Motor neuron (in vitro differentiated cells): ENCODE measurements around the gene C6orf15. TPM values are rescaled to one million over a fixed set of nuclear protein-coding genes. Genes with fewer than 3 reads are reported as not detected.

Experiments
- ATAC-seq, 8 experiments: fragments of 200-7000 bp; cut with Tn5 transposase; replicated peaks in 6 of 8; 2 replicates each; pipeline ENCODE4 v1.8.0; 2021; ENCODE audit warnings: mild to moderate bottlenecking in 8 of 8, moderate library complexity in 8 of 8
- H3K27ac ChIP-seq, 2 donors: fragments of 250-450 bp; sonication (Bioruptor Pico); 2 replicates each; pipeline ENCODE4 v1.9.0; 2021; ENCODE audit warnings: antibody characterized with exemption in 2 of 2, mild to moderate bottlenecking in 2 of 2, moderate library complexity in 1 of 2
- H3K4me1 ChIP-seq, 2 donors: fragments of 250-450 bp; sonication (Bioruptor Pico); replicated peaks in 1 of 2; 2 replicates each; pipeline ENCODE4 v1.6.1; 2021; ENCODE audit warnings: antibody characterized with exemption in 2 of 2, mild to moderate bottlenecking in 2 of 2, moderate library complexity in 1 of 2
- H3K4me3 ChIP-seq, 5 donors: fragments of 250-450 bp; sonication (Bioruptor Pico); 2 replicates each; pipeline ENCODE4 v1.9.0; 2021; ENCODE audit warnings: antibody characterized with exemption in 5 of 5, mild to moderate bottlenecking in 5 of 5, moderate library complexity in 4 of 5
- WGBS, 10 experiments: fragments of 450-650 bp; shearing (Covaris generic); methylation state at CpG; one replicate each; pipeline ENCODE4 v1.0.0; 2022; 5-methylcytosine and 5-hydroxymethylcytosine counted together
- in situ Hi-C, 9 experiments: fragments of 400-800 bp; cut with MboI; loops; one replicate each; pipeline ENCODE4 v1.15.0; 2021; ENCODE audit warnings: low sequenced_read_pairs in 9 of 9, low pct_unique_long_range_greater_than_20kb in 2 of 9; ENCODE audit not compliant: unreplicated experiment in 9 of 9
- total RNA-seq, 8 experiments: library from RNA; unstranded; fragments of 300-600 nt; gene quantifications; 2 replicates each; pipeline versions ENCODE4 v1.2.3 to v1.2.4, GENCODE V29; 2022

Gene C6orf15
- total RNA-seq, 8 experiments from 2014 or later, result 0.18 to 1.00 (median 0.56) TPM; not detected in 5

GRCh38 chr6:31114970-31115849 is 2.8 kb upstream of the C6orf15 start:
- 0 to 100% (median 40%) methylated on average over 1 to 5 of the region's 9 CpGs; no CpG with 5 or more reads in 1 of the 10 experiments for WGBS, 10 experiments
- ATAC-seq, result peak in 5 of 8 experiments; percentile 39 to 59 (median 47)
- Histone ChIP-seq H3K27ac (no peak overlapping the region), H3K4me3 (no peak overlapping the region), H3K4me1 (no peaks in the 10 kb centered on the region)
- in situ Hi-C loops, result loop anchor here in 1 of 9 experiments (25.0 kb wide), 1 partner anchor 628 kb away; the partner anchor contains the start of gene HLA-E

DNA sequence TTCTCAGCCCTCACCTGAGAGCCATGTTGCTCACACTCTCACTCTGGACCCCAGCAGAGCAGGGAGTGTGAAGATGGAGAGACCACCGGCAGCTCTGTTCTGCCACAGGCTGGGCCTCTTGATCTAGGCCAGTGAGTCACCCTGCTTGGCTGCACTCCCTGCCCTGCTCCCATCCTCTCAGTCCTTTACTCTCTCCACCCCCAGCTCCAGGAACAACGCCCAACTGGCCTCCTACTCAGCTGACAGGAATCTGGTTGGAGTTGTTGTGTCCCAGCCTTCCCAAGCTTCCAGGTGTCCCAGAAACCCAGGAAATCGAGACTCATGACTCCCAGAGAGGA is 2.1 kb upstream of the C6orf15 start, which contains the start of gene PSORS1C1:
Gene PSORS1C1 (plus strand): TSS at position 260 of the 338 bp plus-strand sequence. CDS start 14,833 bp downstream, outside the sequence.
- H3K4me3 ChIP-seq, result no peak within 1 kb of the TSS
- peak; percentile 64 to 96 (median 85) for ATAC-seq
- H3K27ac ChIP-seq, result no peak within 1 kb of the TSS
- 0 to 60% (median 34%) methylated on average over 1 to 3 of the region's 3 CpGs; no CpG with 5 or more reads in 7 of the 10 experiments for WGBS, 10 experiments
- H3K4me1 ChIP-seq, result no peaks in the 10 kb centered on the region
- in situ Hi-C loops, result loop anchor here in 1 of 9 experiments (25.0 kb wide), 1 partner anchor 627 kb away; the partner anchor contains the start of gene HLA-E

DNA sequence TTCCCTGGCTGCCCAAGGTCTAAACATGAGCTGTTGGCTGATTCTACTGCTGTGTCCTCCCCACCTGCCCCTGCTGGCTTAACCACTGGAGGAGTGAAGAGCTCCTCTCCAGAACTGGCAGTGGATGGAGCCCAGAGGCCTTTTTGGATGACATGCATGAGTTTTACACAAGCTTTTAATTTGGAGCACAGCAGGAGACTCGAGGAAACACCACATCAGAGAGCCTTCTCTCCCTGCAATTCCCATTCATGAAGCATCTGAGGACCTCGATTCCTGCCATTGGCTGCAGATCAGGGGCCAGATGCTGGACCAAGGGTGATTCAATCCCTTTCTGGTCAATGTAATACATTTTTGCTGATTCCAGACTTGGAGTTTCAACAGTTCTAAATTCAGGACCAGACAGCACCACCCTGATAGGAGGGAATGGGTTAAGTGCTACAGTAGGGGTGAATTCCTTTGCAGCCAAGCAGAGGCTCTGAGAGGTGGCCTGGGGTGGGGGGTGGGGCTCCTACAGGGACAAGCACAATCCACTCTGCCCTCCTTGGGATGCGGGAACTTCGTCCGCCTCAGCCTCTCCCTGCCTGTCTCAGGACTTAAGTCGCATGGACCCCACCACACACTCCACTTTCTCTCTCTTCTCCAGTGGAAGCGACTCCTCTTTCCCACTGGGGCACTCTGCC is 1.6 kb upstream of the C6orf15 start:
- WGBS, 10 experiments, result 0 to 100% (median 26%) methylated on average over 1 to 4 of the region's 7 CpGs; no CpG with 5 or more reads in 2 of the 10 experiments
- Histone ChIP-seq H3K4me3 (no peak overlapping the region), H3K27ac (no peak overlapping the region)

GRCh38 chr6:31111712-31112111 is 663 bp downstream of the C6orf15 start:
- Histone ChIP-seq H3K4me3 (no peak overlapping the region), H3K27ac (no peak overlapping the region), H3K4me1 (no peaks in the 10 kb centered on the region)
- WGBS, 10 experiments, result 50 to 97% methylated on average over 2 to 5 of the region's 13 CpGs; no CpG with 5 or more reads in 8 of the 10 experiments
- in situ Hi-C loops, result loop anchor here in 1 of 9 experiments (25.0 kb wide), 1 partner anchor 624 kb away; the partner anchor contains the start of gene HLA-E
- ATAC-seq, result no peak

More for the DNA sequence above, 1.6 kb upstream of the C6orf15 start:
- ATAC-seq, result peak in 6 of 8 experiments; percentile 3 to 38 (median 20)
- in situ Hi-C loops, result loop anchor here in 1 of 9 experiments (25.0 kb wide), 1 partner anchor 627 kb away; the partner anchor contains the start of gene HLA-E
- no peaks in the 10 kb centered on the region for H3K4me1 ChIP-seq

DNA sequence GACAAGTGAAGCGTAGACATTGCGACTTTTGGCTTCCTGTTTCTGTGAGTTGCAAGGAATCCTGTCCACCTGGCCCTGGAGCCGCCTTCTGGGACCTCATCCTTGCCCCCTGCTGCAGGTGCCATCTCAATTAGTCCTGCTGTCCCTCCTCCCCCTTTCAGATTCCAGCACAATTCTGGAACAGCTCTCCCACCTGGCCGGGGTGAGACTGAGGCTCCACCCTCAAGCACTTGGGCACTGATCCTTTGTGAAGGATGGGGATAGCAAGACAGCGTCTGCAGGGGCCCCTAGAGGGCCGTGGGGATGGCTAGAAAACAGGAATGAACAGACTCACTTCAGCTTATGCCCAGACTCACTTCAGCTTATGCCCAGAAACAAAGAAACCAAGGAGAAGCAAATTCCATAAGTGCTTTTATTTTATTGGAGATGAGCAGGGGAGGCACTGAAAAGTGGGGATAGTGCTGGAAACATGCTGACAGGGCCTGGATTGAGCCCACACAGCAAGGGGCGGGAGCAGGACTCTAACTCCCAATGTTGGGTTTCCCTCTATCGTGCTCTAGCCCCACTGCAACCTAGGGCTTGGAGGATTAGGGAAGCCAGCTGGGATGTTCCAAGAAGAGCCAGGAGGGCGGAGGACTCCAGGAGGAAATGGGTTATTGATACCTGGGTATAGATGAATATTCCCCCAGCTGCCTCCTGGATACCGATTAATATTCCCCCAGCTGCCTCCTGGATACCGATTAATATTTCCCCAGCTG is 1.4 kb downstream of the C6orf15 start:
- no peaks in the 10 kb centered on the region for H3K4me1 ChIP-seq
- 0 to 93% (median 63%) methylated on average over 1 to 8 of the region's 11 CpGs; no CpG with 5 or more reads in 1 of the 10 experiments for WGBS, 10 experiments
- no peak overlapping the region for H3K4me3 ChIP-seq
- ATAC-seq, result peak in 1 of 8 experiments; percentile 27
- no peak overlapping the region for H3K27ac ChIP-seq
- in situ Hi-C loops, result loop anchor here in 1 of 9 experiments (25.0 kb wide), 1 partner anchor 624 kb away; the partner anchor contains the start of gene HLA-E

GRCh38 chr6:31107052-31107451 is 5.3 kb downstream of the C6orf15 start:
- in situ Hi-C loops, result loop anchor here in 1 of 9 experiments (25.0 kb wide), 1 partner anchor 620 kb away; the partner anchor contains the start of gene HLA-E
- no peak overlapping the region for H3K4me3 ChIP-seq
- 9 to 92% (median 48%) methylated on average over 1 to 4 of the region's 4 CpGs; no CpG with 5 or more reads in 2 of the 10 experiments for WGBS, 10 experiments
- H3K27ac ChIP-seq, result no peak overlapping the region
- H3K4me1 ChIP-seq, result no peaks in the 10 kb centered on the region
- no peak for ATAC-seq

GRCh38 chr6:31103136-31103535 is 9.2 kb downstream of the C6orf15 start:
- in situ Hi-C loops, result loop anchor here in 1 of 9 experiments (25.0 kb wide), 1 partner anchor 616 kb away; the partner anchor contains the start of gene HLA-E
- ATAC-seq, result no peak
- no peaks in the 10 kb centered on the region for H3K4me1 ChIP-seq
- 80 to 100% (median 83%) methylated on average over 1 to 2 of the region's 2 CpGs; no CpG with 5 or more reads in 7 of the 10 experiments for WGBS, 10 experiments
- no peak overlapping the region for H3K27ac ChIP-seq
- no peak overlapping the region for H3K4me3 ChIP-seq

DNA sequence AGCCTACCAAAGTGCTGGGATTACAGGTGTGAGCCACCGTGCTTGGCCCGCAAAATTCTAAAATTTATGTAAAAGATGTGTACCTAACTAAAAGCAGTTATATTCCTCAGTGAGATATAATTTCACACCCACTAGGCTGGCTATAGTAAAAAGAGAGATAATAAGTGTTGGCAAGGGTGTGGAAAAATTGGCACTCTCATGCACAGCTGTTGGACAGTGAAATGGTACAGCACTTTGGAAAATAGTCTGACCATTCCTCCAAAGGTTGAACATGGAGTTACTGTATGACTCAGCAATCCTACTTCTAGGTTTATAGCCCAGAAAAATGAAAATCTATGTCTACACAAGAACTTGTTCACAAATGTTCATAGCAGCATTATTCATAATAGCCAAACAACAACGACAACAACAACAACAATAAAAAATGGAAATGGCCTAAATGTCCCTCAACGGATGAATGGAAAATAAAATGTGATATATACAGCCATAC is 13.9 kb downstream of the C6orf15 start:
- H3K27ac ChIP-seq, result no peak overlapping the region
- no peak overlapping the region for H3K4me3 ChIP-seq
- no peaks in the 10 kb centered on the region for H3K4me1 ChIP-seq
- 50 to 100% (median 87%) methylated on average over 1 to 4 of the region's 4 CpGs for WGBS, 10 experiments
- in situ Hi-C loops, result loop anchor here in 7 of 9 experiments (25.0 kb wide), 4 partner anchors 186 to 561 kb away; partner anchors contain the start of genes GTF2H4 (in 3 of the 7), VARS2 (in 3 of the 7), FLOT1 (in 2 of the 7) and IER3 (in 2 of the 7)
- ATAC-seq, result no peak

- WGBS, 10 experiments, result 15 to 100% (median 80%) methylated on average over 1 to 5 of the region's 5 CpGs; no CpG with 5 or more reads in 2 of the 10 experiments
- H3K4me1 ChIP-seq, result no peaks in the 10 kb centered on the region
- no peak overlapping the region for H3K4me3 ChIP-seq
- in situ Hi-C loops, result loop anchor here in 7 of 9 experiments (25.0 kb wide), 4 partner anchors 184 to 559 kb away; partner anchors contain the start of genes GTF2H4 (in 3 of the 7), VARS2 (in 3 of the 7), FLOT1 (in 2 of the 7) and IER3 (in 2 of the 7)
- no peak overlapping the region for H3K27ac ChIP-seq
- no peak for ATAC-seq
Observed at GRCh38 chr6:31096656-31097055, 15.7 kb downstream of the C6orf15 start.

DNA sequence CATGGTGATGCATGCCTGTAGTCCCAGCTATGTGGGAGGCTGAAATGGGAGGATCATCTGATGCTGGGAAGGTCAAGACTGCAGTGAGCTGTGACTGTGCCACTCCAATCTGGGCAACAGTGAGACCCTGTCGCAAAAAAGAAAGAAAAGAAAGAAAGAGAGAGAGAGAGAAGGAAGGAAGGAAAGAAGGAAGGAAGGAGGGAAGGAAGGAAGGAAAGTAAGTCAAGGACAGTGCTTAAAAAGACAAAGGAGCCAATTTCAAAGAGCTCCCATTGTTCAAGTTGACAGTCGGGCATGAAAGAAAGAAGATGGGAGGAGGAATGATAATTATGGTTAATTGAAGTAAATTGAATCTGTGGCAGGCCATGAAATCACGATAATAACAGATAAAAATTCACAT is 16.2 kb downstream of the C6orf15 start:
- no peak for ATAC-seq
- H3K4me1 ChIP-seq, result no peaks in the 10 kb centered on the region
- WGBS, 10 experiments, result 49 to 93% (median 71%) methylated on average over 1 to 3 of the region's 3 CpGs
- no peak overlapping the region for H3K27ac ChIP-seq
- in situ Hi-C loops, result loop anchor here in 7 of 9 experiments (25.0 kb wide), 4 partner anchors 184 to 559 kb away; partner anchors contain the start of genes GTF2H4 (in 3 of the 7), VARS2 (in 3 of the 7), FLOT1 (in 2 of the 7) and IER3 (in 2 of the 7)
- H3K4me3 ChIP-seq, result no peak overlapping the region

DNA sequence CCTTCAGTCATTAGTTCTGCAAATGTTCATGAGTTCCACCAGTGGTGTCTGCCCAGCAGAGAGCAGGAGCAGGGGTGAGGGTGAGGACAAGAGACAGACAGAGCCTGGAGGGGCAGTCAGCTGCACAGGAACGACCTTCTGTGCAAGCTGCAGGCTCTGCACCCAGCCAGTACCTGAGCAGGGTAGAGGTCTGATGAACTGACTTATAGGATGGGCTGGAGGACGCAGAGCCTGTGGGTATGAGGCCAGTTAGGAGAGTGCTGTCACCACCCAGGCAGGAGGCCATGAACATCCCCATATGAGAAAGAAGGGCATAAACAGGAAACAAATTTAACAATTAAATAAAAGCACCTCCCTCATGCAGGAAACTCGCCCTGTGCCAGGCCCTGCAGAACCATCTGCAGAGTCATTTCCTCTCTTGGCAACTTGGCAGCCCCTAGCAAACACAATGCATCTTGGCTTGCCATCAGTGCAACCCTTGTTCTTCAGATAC is 17.9 kb downstream of the C6orf15 start:
- in situ Hi-C loops, result loop anchor here in 7 of 9 experiments (25.0 kb wide), 4 partner anchors 182 to 557 kb away; partner anchors contain the start of genes GTF2H4 (in 3 of the 7), VARS2 (in 3 of the 7), FLOT1 (in 2 of the 7) and IER3 (in 2 of the 7)
- ATAC-seq, result no peak
- 15 to 92% (median 32%) methylated on average over 1 to 3 of the region's 3 CpGs; no CpG with 5 or more reads in 5 of the 10 experiments for whole genome bisulfite sequencing, 10 experiments
- Histone ChIP-seq H3K27ac (no peak overlapping the region), H3K4me3 (no peak overlapping the region), H3K4me1 (no peaks in the 10 kb centered on the region)
